SK-N-SH (cell line): ENCODE measurements around the gene C8G. TPM values are rescaled to one million over a fixed set of nuclear protein-coding genes. Genes with fewer than 3 reads are reported as not detected.

ENCODE experiments used
- CTCF ChIA-PET: fragments of 300-600, 350-600 bp; formaldehyde crosslinking; extraction: SDS; loops from one replicate; lab custom pipeline; 2021; lab: Yijun Ruan, JAX
- POLR2A ChIA-PET: fragments of 350-600 bp; sonication (Branson Sonifier 250); formaldehyde crosslinking; extraction: SDS; loops from one replicate; lab custom pipeline; 2020; ENCODE audit warnings: antibody characterized with exemption, inconsistent platforms; lab: Yijun Ruan, JAX
- DNase-seq: peaks from one replicate; pipeline ENCODE4 v3.0.0; 2012
- H2AFZ ChIP-seq: fragments of 200-600 bp; sonication (generic); 2 replicates; pipeline ENCODE4 v1.8.1; 2016; ENCODE audit warnings: antibody characterized with exemption, mild to moderate bottlenecking, low read depth
- H3F3A ChIP-seq: fragments of 200-600 bp; sonication (generic); replicated peaks from 2 replicates; pipeline ENCODE3; 2016; ENCODE audit warnings: antibody characterized with exemption, mild to moderate bottlenecking; ENCODE audit not compliant: insufficient read depth
- H3K27ac ChIP-seq, 2 experiments: fragments of 200-500 bp in 1 of 2; fragments of 200-600 bp in 1 of 2; sonication (Bioruptor generic) in 1 of 2; sonication (generic), shearing (Covaris generic) in 1 of 2; 2 replicates each; pipeline versions ENCODE4 v1.5.1 to v1.6.1; 2014 to 2016; ENCODE audit warnings: low read depth in 2 of 2, inconsistent platforms in 1 of 2, low read length in 1 of 2, mild to moderate bottlenecking in 1 of 2, mixed read lengths in 1 of 2
- H3K27me3 ChIP-seq: fragments of 200-600 bp; sonication (generic), shearing (Covaris generic); 2 replicates; pipeline ENCODE4 v1.6.1; 2016; ENCODE audit warnings: mixed run types; ENCODE audit not compliant: insufficient read depth
- H3K36me3 ChIP-seq, 2 experiments: fragments of 200-500 bp in 1 of 2; fragments of 200-600 bp in 1 of 2; sonication (Bioruptor generic) in 1 of 2; sonication (generic) in 1 of 2; replicated peaks in 1 of 2; 2 replicates each; pipeline versions ENCODE3 to v1.5.1; 2014 to 2016; ENCODE audit warnings: low read length in 1 of 2, mild to moderate bottlenecking in 1 of 2; ENCODE audit not compliant: insufficient read depth in 2 of 2, control insufficient read depth in 1 of 2
- H3K4me1 ChIP-seq, 2 experiments: fragments of 200-500 bp in 1 of 2; fragments of 200-600 bp in 1 of 2; sonication (Bioruptor generic) in 1 of 2; sonication (generic), shearing (Covaris generic) in 1 of 2; 2 replicates each; pipeline versions ENCODE4 v1.5.1 to v1.6.1; 2014 to 2016; ENCODE audit warnings: low read depth in 1 of 2, low read length in 1 of 2, mixed run types in 1 of 2; ENCODE audit not compliant: insufficient read depth in 2 of 2, control insufficient read depth in 1 of 2
- H3K4me2 ChIP-seq: fragments of 200-600 bp; sonication (generic), shearing (Covaris generic); 2 replicates; pipeline ENCODE4 v1.6.1; 2017; ENCODE audit warnings: mixed run types
- H3K4me3 ChIP-seq, 2 experiments: fragments of 200-500 bp in 1 of 2; fragments of 200-600 bp in 1 of 2; sonication (Bioruptor generic) in 1 of 2; sonication (generic), shearing (Covaris generic) in 1 of 2; 2 replicates each; pipeline versions ENCODE4 v1.5.1 to v1.8.1; 2014 to 2016; ENCODE audit warnings: low read depth in 2 of 2, inconsistent platforms in 1 of 2, low read length in 1 of 2, mild to moderate bottlenecking in 1 of 2, mixed read lengths in 1 of 2, moderate library complexity in 1 of 2
- H3K79me2 ChIP-seq: fragments of 200-600 bp; sonication (generic); 2 replicates; pipeline ENCODE4 v1.8.1; 2017; ENCODE audit warnings: mild to moderate bottlenecking; ENCODE audit not compliant: insufficient read depth
- H3K9ac ChIP-seq: fragments of 200-600 bp; sonication (generic); 2 replicates; pipeline ENCODE4 v1.6.1; 2017; ENCODE audit warnings: mixed run types
- H3K9me2 ChIP-seq: fragments of 200-600 bp; sonication (generic); 2 replicates; pipeline ENCODE4 v1.6.1; 2017; ENCODE audit warnings: mixed run types
- H3K9me3 ChIP-seq: fragments of 200-600 bp; sonication (generic); 2 replicates; pipeline ENCODE4 v1.6.1; 2017; ENCODE audit warnings: mixed run types, mild to moderate bottlenecking, moderate library complexity
- H4K20me1 ChIP-seq: fragments of 200-600 bp; sonication (generic); 2 replicates; pipeline ENCODE4 v1.6.1; 2017; ENCODE audit warnings: mild to moderate bottlenecking, mixed run types; ENCODE audit not compliant: insufficient read depth
- CHD2 ChIP-seq: fragments of 150-350 bp; IDR thresholded peaks from 2 replicates; pipeline ENCODE4 v1.6.1; 2018; ENCODE audit warnings: low read length; ENCODE audit not compliant: partially characterized antibody
- ELF1 ChIP-seq: IDR thresholded peaks from 2 replicates; pipeline ENCODE4 v1.4.0; 2012
- EZH2phosphoT487 ChIP-seq: fragments of 200-600 bp; sonication (generic); IDR thresholded peaks from 2 replicates; pipeline ENCODE4 v1.6.1; 2017; ENCODE audit warnings: low read depth, mixed run types, mild to moderate bottlenecking, antibody characterized with exemption, moderate library complexity, borderline replicate concordance
- FOXM1 ChIP-seq: IDR thresholded peaks from 2 replicates; pipeline ENCODE4 v1.4.0; 2012; ENCODE audit warnings: low read depth, mild to moderate bottlenecking
- GABPA ChIP-seq: IDR thresholded peaks from 2 replicates; pipeline ENCODE4 v1.4.0; 2012; ENCODE audit warnings: low read depth, mild to moderate bottlenecking
- GATA2 ChIP-seq: sonication (generic); formaldehyde crosslinking; IDR thresholded peaks from 2 replicates; pipeline ENCODE4 v1.5.0; 2020; ENCODE audit warnings: mild to moderate bottlenecking, missing genetic modification reagents
- JUND ChIP-seq: IDR thresholded peaks from 2 replicates; pipeline ENCODE4 v1.4.0; 2012
- MEF2A ChIP-seq: IDR thresholded peaks from 2 replicates; pipeline ENCODE4 v1.4.0; 2012; ENCODE audit warnings: low read depth, borderline replicate concordance
- POLR2AphosphoS5 ChIP-seq: IDR thresholded peaks from 2 replicates; pipeline ENCODE4 v1.6.1; 2012; ENCODE audit warnings: low read depth, low read length
- RCOR1 ChIP-seq: fragments of 150-350 bp; IDR thresholded peaks from 2 replicates; pipeline ENCODE4 v1.6.1; 2017; ENCODE audit warnings: antibody characterized with exemption, low read length
- RFX5 ChIP-seq: IDR thresholded peaks from 2 replicates; pipeline ENCODE4 v1.6.1; 2012; ENCODE audit warnings: mild to moderate bottlenecking, improper control_type of control experiment, low read length
- RXRA ChIP-seq: IDR thresholded peaks from 2 replicates; pipeline ENCODE4 v1.4.0; 2012; ENCODE audit warnings: low read depth, mild to moderate bottlenecking, borderline replicate concordance
- SIN3A ChIP-seq: IDR thresholded peaks from 2 replicates; pipeline ENCODE4 v1.6.1; 2012; ENCODE audit warnings: low read depth, mild to moderate bottlenecking, low read length, moderate library complexity, borderline replicate concordance
- SMC3 ChIP-seq: IDR thresholded peaks from 2 replicates; pipeline ENCODE4 v1.6.1; 2012; ENCODE audit warnings: low read depth, low read length, improper control_type of control experiment
- TEAD4 ChIP-seq: IDR thresholded peaks from 2 replicates; pipeline ENCODE4 v1.4.0; 2012; ENCODE audit warnings: mild to moderate bottlenecking, borderline replicate concordance; ENCODE audit not compliant: insufficient read depth
- USF2 ChIP-seq: fragments of 150-350 bp; IDR thresholded peaks from 2 replicates; pipeline ENCODE4 v1.6.1; 2017; ENCODE audit warnings: antibody characterized with exemption, low read length, low read depth, borderline replicate concordance
- WGBS: methylation state at CpG from one replicate; pipeline ENCODE4 v1.1.6; 2017; ENCODE audit warnings: low lambda C conversion rate; 5-methylcytosine and 5-hydroxymethylcytosine counted together
- polyA plus RNA-seq, 3 experiments: library from polyadenylated mRNA; depleted of rRNA; stranded (reverse); fragments of >200 nt; gene quantifications; 2 replicates each; pipeline ENCODE4 v1.2.3, GENCODE V29; 2012
- TF ChIP-seq, protein P1 (sequence below): IDR thresholded peaks from 2 replicates; pipeline ENCODE4 v1.6.1; 2012; ENCODE audit warnings: mild to moderate bottlenecking, low read depth, low read length, moderate library complexity
- TF ChIP-seq, protein P2 (sequence below): fragments of 150-350 bp; IDR thresholded peaks from 2 replicates; pipeline ENCODE4 v1.6.1; 2016; ENCODE audit warnings: mild to moderate bottlenecking, low read depth, low read length

The C8G gene
- polyA plus RNA-seq, 1 of the 3 experiments (the other 2 are of a cell fraction) = 0.28 TPM

- H3F3A ChIP-seq = no peaks in the 10 kb centered on the region
- H3K4me3 ChIP-seq = no peak overlapping the region
- H3K36me3 ChIP-seq = no peaks in the 10 kb centered on the region
- TF ChIP-seq JUND (no peak), RFX5 (no peak), EZH2phosphoT487 (no peak), RXRA (no peak), SMC3 (no peak), USF2 (no peak), GATA2 (CRISPR knock-in tag) (no peak), TEAD4 (no peak), CHD2 (no peak), ELF1 (no peak), SIN3A (no peak), RCOR1 (no peak), POLR2AphosphoS5 (no peak), FOXM1 (no peak), MEF2A (no peak), GABPA (no peak)
- TF ChIP-seq, protein P1, sequence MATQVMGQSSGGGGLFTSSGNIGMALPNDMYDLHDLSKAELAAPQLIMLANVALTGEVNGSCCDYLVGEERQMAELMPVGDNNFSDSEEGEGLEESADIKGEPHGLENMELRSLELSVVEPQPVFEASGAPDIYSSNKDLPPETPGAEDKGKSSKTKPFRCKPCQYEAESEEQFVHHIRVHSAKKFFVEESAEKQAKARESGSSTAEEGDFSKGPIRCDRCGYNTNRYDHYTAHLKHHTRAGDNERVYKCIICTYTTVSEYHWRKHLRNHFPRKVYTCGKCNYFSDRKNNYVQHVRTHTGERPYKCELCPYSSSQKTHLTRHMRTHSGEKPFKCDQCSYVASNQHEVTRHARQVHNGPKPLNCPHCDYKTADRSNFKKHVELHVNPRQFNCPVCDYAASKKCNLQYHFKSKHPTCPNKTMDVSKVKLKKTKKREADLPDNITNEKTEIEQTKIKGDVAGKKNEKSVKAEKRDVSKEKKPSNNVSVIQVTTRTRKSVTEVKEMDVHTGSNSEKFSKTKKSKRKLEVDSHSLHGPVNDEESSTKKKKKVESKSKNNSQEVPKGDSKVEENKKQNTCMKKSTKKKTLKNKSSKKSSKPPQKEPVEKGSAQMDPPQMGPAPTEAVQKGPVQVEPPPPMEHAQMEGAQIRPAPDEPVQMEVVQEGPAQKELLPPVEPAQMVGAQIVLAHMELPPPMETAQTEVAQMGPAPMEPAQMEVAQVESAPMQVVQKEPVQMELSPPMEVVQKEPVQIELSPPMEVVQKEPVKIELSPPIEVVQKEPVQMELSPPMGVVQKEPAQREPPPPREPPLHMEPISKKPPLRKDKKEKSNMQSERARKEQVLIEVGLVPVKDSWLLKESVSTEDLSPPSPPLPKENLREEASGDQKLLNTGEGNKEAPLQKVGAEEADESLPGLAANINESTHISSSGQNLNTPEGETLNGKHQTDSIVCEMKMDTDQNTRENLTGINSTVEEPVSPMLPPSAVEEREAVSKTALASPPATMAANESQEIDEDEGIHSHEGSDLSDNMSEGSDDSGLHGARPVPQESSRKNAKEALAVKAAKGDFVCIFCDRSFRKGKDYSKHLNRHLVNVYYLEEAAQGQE = no peak
- TF ChIP-seq, protein P2, sequence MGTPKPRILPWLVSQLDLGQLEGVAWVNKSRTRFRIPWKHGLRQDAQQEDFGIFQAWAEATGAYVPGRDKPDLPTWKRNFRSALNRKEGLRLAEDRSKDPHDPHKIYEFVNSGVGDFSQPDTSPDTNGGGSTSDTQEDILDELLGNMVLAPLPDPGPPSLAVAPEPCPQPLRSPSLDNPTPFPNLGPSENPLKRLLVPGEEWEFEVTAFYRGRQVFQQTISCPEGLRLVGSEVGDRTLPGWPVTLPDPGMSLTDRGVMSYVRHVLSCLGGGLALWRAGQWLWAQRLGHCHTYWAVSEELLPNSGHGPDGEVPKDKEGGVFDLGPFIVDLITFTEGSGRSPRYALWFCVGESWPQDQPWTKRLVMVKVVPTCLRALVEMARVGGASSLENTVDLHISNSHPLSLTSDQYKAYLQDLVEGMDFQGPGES = no peak
- no peak overlapping the region for H2AFZ ChIP-seq
- WGBS = 83% methylated on average over 9 of the region's 11 CpGs
- no peaks in the 10 kb centered on the region for H3K9me3 ChIP-seq
- ChIA-PET POLR2A (interaction anchor here (0.6 kb wide), 1 partner anchor 8 kb away, joined by 4 read pairs; no protein-coding TSS in a partner anchor), CTCF (interaction anchor here (0.6 to 1.6 kb wide), 3 partner anchors 8 to 68 kb away, joined by 3 to 6 read pairs (median 4); partner anchors contain the start of genes C8G and FBXW5)
- H3K9ac ChIP-seq = no peak overlapping the region
- H3K4me1 ChIP-seq = peaks cover 0 to 8% of the 10 kb centered on the region in 2 experiments; a peak in 1 of 4 replicates
- no peaks in the 10 kb centered on the region for H3K9me2 ChIP-seq
- H3K27ac ChIP-seq = no peak overlapping the region
- H3K4me2 ChIP-seq = no peak overlapping the region
- H3K27me3 ChIP-seq = no peaks in the 10 kb centered on the region
- H4K20me1 ChIP-seq = no peaks in the 10 kb centered on the region
- DNase-seq = no peak
- no peaks in the 10 kb centered on the region for H3K79me2 ChIP-seq
Measured at GRCh38 chr9:136962701-136963248, 17.7 kb downstream of the C8G start.
